Medulla oblongata (tissue), 1 donor: ENCODE measurements around the gene ZEB1.
"Not testable (repeated sequence)": the region's sequence is repeated elsewhere in the genome, so short reads cannot be mapped to it uniquely, and the experiment has no call there.

Experiments used
- DNase-seq: peaks from one replicate; pipeline ENCODE4 v3.0.0-alpha.2; 2015; ENCODE audit errors: extremely low spot score

ZEB1 gene

GRCh38 chr10:31507427-31507826, 188.4 kb downstream of the ZEB1 start:
- no peak for DNase-seq

GRCh38 chr10:31508234-31508633, 189.2 kb downstream of the ZEB1 start:
- DNase-seq: no peak

GRCh38 chr10:31508882-31509281, 189.9 kb downstream of the ZEB1 start:
- no peak for DNase-seq

- DNase-seq: no peak
Observed at GRCh38 chr10:31509989-31510388, 191.0 kb downstream of the ZEB1 start.

GRCh38 chr10:31515116-31515515, 196.1 kb downstream of the ZEB1 start:
- no peak for DNase-seq

- no peak for DNase-seq
Observed at GRCh38 chr10:31515819-31516402, 196.9 kb downstream of the ZEB1 start.

GRCh38 chr10:31520986-31521831, 202.2 kb downstream of the ZEB1 start:
- DNase-seq: no peak

- no peak for DNase-seq
Observed at GRCh38 chr10:31522820-31523219, 203.8 kb downstream of the ZEB1 start.

- DNase-seq: no peak
Observed at GRCh38 chr10:31524460-31524859, 205.4 kb downstream of the ZEB1 start.

- no peak for DNase-seq
Observed at GRCh38 chr10:31526178-31526577, 207.2 kb downstream of the ZEB1 start.

- no peak for DNase-seq
Observed at GRCh38 chr10:31526681-31527080, 207.7 kb downstream of the ZEB1 start.

GRCh38 chr10:31528831-31529230, 209.8 kb downstream of the ZEB1 start:
- DNase-seq: no peak

GRCh38 chr10:31536302-31536701, 217.3 kb downstream of the ZEB1 start:
- DNase-seq: no peak

GRCh38 chr10:31549896-31550295, 230.9 kb downstream of the ZEB1 start:
- DNase-seq: no peak

- no peak for DNase-seq
Observed at GRCh38 chr10:31554556-31554955, 235.5 kb downstream of the ZEB1 start.

GRCh38 chr10:31557854-31558253, 238.8 kb downstream of the ZEB1 start:
- DNase-seq: no peak

- not testable (repeated sequence) for DNase-seq
Observed at GRCh38 chr10:31568252-31568861, 249.3 kb downstream of the ZEB1 start.

- no peak for DNase-seq
Observed at GRCh38 chr10:31574577-31574976, 255.6 kb downstream of the ZEB1 start.

GRCh38 chr10:31578181-31578852, 259.3 kb downstream of the ZEB1 start:
- DNase-seq: no peak

GRCh38 chr10:31578951-31579350, 259.9 kb downstream of the ZEB1 start:
- no peak for DNase-seq
